ENCODE measurements around the gene PDZK1IP1.

Gene PDZK1IP1, protein sequence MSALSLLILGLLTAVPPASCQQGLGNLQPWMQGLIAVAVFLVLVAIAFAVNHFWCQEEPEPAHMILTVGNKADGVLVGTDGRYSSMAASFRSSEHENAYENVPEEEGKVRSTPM

DNA sequence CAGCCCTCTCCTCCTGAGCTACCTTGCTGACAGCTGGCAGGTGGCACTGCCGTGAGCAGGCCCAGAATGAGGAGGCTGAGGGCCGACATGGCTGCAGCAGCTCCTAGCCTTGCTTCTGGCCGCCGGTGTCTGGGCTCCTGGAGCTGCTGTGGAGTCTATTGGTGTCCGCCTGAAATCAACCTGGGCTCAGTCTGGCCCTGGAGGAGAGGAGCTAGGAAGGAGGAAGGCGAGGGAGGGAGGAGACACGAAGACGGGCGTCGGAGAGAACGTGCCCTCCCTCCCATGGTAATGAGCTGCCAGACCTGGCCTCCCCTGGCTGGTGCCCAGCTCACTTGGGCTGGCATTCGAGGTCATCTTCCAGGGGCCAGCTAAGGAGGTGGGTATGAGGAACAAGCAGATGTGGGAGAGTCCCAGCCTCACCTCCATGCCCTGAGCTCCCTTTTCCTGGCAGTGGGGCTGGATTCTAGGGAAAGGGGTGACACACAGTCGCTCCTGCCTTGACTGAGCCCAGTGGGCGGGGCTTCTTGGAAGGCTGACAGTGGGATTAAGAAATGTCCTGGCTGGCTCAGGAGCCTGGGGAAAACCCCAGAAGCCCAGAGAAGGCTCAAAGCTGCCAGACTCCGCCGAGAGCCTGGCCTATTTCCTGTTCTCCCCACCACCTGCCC is at the start of gene PDZK1IP1:
Gene PDZK1IP1 (minus strand): TSS at position 193 of the 665 bp plus-strand sequence. CDS start 104 bp downstream, at position 89.
- no peak for DNase-seq

DNA sequence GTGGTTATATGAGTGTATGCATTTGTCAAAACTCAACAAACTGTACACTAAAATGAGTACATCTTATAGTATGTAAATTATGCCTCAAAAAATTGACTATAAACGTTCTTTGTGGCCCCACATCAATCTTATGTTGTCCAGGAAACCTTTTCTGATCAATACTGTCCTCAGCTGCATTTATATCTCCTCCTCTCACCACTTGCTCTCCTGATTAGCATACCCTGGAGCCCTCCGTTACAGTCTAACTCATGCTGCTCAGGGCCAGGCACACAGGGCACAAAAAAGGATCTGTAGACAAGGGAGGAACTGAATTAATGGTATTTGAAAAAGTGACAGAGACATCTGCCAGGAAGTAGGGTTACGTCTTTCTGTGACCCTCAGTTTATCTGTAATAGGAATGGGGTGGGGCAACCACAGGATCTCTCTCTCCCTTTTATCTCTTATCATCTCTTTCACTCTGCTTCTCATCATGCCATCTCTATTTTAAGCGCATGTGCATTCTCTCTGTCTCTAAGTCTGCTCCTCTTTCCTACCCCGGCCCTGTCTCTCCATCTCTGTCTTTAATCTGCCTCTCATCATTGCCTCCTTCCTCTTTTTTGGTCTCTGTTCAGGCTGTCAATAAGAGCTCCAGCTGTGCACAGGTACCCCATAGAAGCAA is 49.2 kb upstream of the PDZK1IP1 start:
- no peak for DNase-seq

DNA sequence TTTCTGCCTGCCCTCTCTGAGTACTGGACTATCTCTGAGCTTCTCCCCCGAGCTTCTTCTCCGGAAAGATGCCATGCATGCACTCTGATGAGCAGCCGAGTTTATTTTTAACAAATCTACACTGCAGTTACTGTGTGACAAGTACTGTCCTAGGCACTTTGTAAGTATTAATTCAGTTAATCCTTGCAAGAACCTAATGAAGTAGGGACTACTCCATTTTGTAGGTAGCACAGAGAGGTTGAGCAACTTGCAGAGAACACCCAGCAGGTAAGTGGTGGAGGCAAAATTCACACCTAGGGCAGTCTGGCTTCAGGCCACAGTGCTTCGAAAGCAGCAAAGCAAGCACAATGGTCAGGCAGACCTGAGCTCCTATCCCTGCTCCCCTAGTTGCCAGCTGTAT is 46.0 kb upstream of the PDZK1IP1 start:
- no peak for DNase-seq

- DNase-seq, result no peak
Observed at GRCh38 chr1:47235241-47235681, 45.4 kb upstream of the PDZK1IP1 start.

DNA sequence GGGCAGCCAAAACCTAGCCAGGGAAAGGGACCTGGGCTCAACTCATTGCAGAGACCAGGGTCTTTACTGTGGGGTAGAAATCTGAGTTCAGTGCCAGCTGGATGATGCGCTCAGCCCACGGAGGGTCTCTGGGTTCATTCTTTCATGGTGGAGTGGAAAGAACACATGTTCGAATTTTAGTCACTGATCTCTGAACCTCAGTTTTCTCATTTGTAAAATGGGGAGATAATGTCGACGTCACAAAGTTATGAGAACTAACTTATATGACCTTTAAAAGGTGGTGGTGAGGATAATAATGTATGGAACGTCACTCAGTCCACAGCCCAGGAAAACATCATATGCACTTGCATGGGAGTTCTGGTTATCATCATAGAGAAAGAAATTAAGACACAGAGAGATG is 43.4 kb upstream of the PDZK1IP1 start:
- DNase-seq, result no peak

- DNase-seq, result no peak
Observed at GRCh38 chr1:47232187-47232874, 42.5 kb upstream of the PDZK1IP1 start, which contains the start of gene TAL1. Gene TAL1, minus strand, starts transcription at chr1:47232225. Its CDS starts 6,337 bp downstream, at chr1:47225888.

DNA sequence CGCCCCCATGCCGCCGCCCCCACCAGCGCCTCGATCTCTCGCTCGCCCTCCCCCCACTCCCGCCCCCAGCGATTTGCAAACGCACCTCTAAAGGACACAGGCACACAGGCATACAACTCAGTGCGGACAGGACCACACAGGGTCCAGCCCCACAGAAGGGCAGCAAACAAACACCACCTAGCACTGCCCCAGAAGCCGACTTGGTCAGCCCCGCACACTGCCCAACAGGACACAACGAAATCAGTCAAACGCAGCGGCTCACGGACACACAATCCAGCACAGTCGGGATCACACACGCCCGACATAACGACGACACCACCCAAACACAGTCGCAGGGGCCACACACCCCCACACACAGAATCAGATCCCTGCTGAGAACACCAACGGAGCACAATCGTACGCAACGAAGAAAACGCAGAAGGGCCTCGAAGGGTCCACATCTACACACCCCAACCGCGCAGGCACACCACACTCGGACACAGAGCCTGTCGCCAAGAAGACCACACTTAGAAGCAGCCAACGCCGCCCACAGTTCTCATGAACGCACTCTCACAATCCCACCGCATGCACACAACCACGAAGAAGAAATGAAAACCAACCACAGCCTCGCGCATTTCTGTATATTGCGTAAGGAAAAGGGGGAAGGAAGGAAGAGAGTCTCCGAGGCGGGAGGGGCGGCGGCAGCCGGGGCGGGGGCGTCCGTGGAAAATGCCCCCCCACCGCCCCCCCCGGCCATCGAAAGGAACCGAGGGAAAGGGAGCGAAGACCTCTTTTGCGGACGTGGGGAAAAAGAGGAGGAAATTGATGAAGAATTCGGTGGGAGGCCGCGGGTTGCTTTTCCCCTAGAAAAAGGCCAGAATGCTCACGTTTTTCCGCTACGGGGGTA is 41.7 kb upstream of the PDZK1IP1 start:
- peak; percentile 39 to 57 for DNase-seq

DNA sequence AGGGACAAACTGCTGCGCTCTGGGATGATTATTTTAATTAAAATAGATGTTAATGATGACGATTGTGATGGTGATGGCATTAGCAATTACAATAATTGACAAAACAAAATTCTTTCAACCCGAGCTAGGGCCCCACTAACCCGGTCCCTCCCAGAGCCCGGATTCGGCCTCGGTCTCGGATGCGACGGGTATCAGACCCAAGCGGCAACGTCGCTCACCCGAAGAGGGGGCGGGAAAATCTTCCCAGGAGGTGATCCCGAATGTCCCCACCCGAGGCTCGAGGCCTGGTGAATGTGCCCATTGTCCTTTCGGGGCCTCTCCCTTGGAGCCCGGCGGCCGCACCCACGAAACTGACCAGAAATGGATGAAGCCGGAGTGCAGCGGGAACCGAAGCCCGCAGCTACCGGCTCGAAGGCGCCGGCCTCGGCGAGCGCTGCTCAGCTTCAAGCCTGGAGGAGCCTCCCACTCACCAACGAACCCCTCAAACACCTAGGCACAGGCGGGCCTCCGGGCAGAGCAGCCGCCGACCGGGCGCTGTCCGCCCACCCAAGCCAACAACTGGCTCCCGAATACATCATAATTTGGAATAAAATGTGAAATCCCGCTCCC is 41.0 kb upstream of the PDZK1IP1 start:
- peak in 1 of 2 donors; percentile 42 for DNase-seq

GRCh38 chr1:47229886-47230691 is 40.3 kb upstream of the PDZK1IP1 start:
- DNase-seq, result no peak

DNA sequence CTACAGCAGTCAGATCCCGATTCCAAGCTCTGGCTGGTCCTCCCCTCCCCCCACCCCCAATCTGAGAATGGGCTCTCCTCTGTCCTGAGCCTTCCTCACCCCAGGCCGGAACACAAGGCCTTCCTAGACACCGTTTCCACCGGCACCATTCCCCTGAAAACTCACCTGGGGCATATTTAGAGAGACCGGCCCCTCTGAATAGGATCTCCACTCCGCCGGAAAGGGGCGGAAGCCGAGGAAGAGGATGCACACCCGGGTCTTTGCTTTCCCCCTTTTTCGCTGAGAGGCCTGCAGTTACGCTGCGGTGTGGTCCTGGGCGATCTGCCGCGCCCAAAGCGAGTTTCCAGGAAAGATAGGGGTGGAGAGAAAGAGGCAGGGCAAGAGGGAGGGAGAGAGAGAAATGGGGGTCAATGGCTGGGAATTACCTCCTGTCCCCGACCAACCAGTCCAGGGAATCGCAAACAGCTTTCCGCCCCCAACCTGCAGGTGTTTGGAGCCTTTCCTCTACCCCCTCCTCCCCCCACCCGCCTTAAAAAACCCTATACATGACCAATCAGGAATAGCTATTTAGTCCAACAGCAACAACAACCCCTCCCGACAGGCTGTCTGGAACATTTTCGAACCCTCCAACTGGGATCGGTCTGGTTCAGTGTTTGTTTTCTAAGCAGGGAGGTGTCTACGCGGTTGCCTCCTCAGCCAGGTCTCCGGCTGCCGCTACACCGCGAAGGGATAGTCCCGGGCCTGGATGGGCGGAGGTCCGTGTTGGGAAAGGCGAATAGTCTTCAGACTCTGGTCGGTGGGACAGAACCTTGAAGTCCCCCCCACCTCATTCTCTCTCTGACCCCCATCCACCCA is 39.4 kb upstream of the PDZK1IP1 start:
- DNase-seq, result no peak

- no peak for DNase-seq
Observed at GRCh38 chr1:47228644-47229030, 38.8 kb upstream of the PDZK1IP1 start.

DNA sequence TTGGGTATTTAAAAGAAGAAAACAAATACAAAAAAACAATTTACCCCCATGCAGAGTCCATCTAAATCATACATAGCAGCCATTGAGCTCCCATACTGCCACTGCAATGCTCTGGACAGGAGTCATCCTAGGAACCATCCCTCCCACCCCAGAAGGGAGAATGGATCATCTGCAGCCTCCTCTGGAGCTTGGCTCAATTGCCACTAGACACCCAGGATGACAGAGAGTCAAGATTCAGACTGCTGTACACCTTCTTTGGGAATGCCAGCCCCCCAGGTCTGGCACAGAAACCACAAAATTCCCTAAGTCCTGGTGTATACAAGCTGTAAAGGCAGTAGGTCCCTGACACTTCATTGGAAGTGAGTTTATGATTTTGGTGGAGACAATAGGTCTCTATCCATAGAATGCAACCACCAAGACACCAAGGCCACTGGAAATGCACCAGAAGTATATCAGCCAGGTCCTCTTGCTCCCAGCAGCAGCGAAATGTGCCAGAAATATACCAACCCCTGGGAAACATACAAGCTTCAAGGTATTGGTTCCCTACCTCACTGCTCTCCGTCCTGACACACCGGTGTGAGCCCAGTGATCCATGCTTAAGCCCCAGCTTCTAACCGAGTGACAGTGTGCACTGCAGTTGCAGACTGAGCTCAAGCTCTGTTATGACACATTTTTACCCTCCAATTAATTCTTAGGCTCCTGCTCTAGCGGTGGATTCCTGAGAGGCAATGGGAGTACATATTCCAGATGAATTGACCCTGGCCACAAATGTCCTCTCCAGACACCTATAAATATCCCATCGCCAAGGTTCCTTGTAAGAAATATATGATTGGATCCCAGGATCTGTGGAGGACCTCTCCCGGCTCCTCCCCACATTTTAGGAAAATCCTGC is 37.8 kb upstream of the PDZK1IP1 start:
- DNase-seq, result no peak

DNA sequence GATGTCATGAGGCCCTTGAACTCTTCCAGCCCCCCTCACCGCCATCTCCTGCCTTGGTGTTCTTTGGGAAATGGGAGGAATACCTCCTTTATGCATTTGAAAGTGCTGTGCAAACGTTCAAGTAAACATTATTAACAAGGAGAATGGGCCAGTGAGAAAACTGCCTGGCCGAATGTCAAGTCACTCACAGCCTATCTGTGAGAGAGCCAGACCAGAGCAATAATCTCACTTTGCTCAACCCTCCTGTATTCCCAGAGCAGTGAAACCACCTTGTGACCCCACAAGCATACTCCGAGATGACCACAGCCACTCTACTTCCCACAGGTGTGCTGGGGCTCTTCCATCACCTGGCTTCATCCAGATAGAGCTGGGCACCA is 37.0 kb upstream of the PDZK1IP1 start:
- DNase-seq, result no peak

DNA sequence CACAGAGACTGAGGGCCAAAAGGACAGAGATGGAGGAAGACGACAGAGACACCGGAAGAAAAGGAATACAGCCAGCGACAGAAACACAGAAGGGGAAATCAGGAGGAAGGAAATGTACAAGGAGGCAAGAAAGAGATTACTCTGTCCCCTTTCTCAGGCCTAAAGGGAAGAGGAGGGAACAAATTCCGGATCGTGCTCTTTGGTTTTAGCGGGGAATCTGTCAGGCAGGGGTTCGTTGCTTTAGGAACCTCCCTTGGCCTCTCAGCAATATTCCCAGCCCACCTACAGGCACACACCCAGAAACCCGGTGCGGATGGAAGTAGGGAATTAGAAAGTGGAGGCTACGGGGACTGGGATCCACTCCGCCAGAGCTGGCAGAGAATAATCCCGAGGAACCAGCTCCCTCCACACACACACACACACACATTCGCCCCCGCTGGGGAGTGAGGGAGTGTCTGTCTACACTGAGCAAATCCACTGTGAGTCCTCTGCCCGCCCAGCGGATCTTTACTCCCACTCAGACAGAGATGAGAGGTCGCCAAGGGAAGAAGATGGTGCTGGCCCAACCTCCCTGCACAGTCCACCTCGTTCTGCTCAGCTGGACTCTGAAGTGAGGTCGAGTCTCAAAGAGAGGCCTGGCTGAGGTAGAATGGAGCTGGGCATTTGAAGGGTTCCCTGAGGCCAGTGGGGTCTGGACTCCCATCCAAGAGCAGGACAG is 36.4 kb upstream of the PDZK1IP1 start:
- DNase-seq, result no peak

DNA sequence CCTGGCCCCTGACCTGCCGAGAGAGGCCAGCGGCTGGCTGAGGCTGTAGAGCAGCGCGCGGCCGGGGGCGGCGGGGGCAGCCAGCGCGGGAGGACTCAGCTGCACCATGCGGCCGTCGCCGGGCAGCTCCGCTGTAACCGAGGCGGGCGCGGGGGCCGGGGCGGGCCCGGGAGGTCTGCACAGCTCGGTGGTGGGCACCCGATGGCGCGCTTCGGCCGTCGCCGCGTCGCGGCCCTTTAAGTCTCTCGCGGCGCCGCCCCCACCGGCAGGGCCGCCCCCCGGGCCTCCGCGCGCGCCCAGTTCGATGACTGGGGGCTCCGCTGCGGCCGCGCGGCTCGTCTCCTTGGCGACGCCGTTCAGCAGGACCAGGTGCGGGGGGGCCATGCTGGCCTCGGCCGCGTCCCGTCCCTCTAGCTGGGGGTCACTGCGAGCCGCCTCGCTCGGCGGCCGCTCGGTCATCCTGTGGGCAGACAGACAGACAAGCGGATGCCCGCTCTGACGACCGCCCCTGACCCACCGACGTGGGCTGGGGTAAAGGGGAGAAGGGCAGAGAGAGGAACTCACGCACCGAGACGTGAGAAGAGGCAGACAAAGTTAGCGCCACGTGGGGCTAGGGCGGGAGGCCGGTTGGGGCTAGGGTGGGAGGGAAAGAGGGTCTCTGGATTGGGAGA is 35.7 kb upstream of the PDZK1IP1 start:
- no peak for DNase-seq

GRCh38 chr1:47224676-47225399 is 35.0 kb upstream of the PDZK1IP1 start:
- DNase-seq, result no peak

Measured in bone marrow (tissue), 2 donors.